CD4-positive, alpha-beta memory T cell (primary cell): ENCODE results near the gene INSRR. TPM values are rescaled to one million over a fixed set of nuclear protein-coding genes. Genes with fewer than 3 reads are reported as not detected.

Experiments
- CTCF ChIA-PET: fragments of 350-600 bp; sonication (Branson Sonifier 250); formaldehyde crosslinking; loops from one replicate; lab custom pipeline; 2021; ENCODE audit warnings: inconsistent platforms; ENCODE audit not compliant: partially characterized antibody; lab: Charles Lee
- POLR2A ChIA-PET: fragments of 350-600 bp; sonication (Branson Sonifier 250); formaldehyde crosslinking; loops from one replicate; lab custom pipeline; 2021; ENCODE audit not compliant: partially characterized antibody; lab: Charles Lee
- DNase-seq, 5 donors: peaks; one replicate each; pipeline versions ENCODE4 v3.0.0 to v3.0.0-alpha.2; 2020 to 2022; ENCODE audit warnings: mixed read lengths in 1 of 5
- H3K27ac ChIP-seq: one replicate; pipeline ENCODE4 v1.7.0; 2013; ENCODE audit warnings: low read depth, low read length
- H3K27me3 ChIP-seq: 2 replicates; pipeline ENCODE4 v1.7.0; 2013; ENCODE audit warnings: mild to moderate bottlenecking, low read length, moderate library complexity; ENCODE audit not compliant: insufficient read depth
- H3K36me3 ChIP-seq: 2 replicates; pipeline ENCODE4 v1.7.0; 2013; ENCODE audit warnings: mild to moderate bottlenecking, low read length, moderate library complexity; ENCODE audit not compliant: insufficient read depth
- H3K4me1 ChIP-seq: 2 replicates; pipeline ENCODE4 v1.7.0; 2013; ENCODE audit warnings: mild to moderate bottlenecking, low read length, moderate library complexity; ENCODE audit not compliant: insufficient read depth
- H3K4me3 ChIP-seq, 2 donors: one replicate each; pipeline ENCODE4 v1.7.0; 2013; ENCODE audit warnings: low read length in 2 of 2, mild to moderate bottlenecking in 1 of 2
- H3K9me3 ChIP-seq, 2 donors: one replicate each; pipeline ENCODE4 v1.7.0; 2013; ENCODE audit warnings: low read length in 2 of 2, control low read depth in 1 of 2; ENCODE audit not compliant: control insufficient read depth in 1 of 2
- H3K27ac Mint-ChIP-seq, 7 donors: one replicate each; pipeline ENCODE4 v1.8.0; 2020 to 2021; ENCODE audit warnings: mixed read lengths in 7 of 7, mild to moderate bottlenecking in 6 of 7, inconsistent platforms in 3 of 7, moderate library complexity in 3 of 7
- H3K27me3 Mint-ChIP-seq, 2 donors: one replicate each; pipeline ENCODE4 v1.8.0; 2020 to 2021; ENCODE audit warnings: mixed read lengths in 2 of 2
- H3K36me3 Mint-ChIP-seq, 2 donors: one replicate each; pipeline ENCODE4 v1.8.0; 2020 to 2021; ENCODE audit warnings: mixed read lengths in 2 of 2, inconsistent platforms in 1 of 2, mild to moderate bottlenecking in 1 of 2
- H3K4me1 Mint-ChIP-seq, 4 donors: one replicate each; pipeline ENCODE4 v1.8.0; 2020 to 2021; ENCODE audit warnings: mixed read lengths in 4 of 4, mild to moderate bottlenecking in 1 of 4
- H3K4me3 Mint-ChIP-seq, 8 donors: one replicate each; pipeline ENCODE4 v1.8.0; 2020 to 2021; ENCODE audit warnings: mixed read lengths in 8 of 8, mild to moderate bottlenecking in 7 of 8, moderate library complexity in 6 of 8, inconsistent platforms in 3 of 8
- H3K9me3 Mint-ChIP-seq, 8 donors: one replicate each; pipeline ENCODE4 v1.8.0; 2020 to 2021; ENCODE audit warnings: mixed read lengths in 8 of 8, mild to moderate bottlenecking in 5 of 8, inconsistent platforms in 3 of 8, moderate library complexity in 1 of 8
- intact Hi-C: fragments of 100-400 bp; cut with micrococcal nuclease; formaldehyde crosslinking; loops from one replicate; pipeline ENCODE4 v1.15.1; 2023
- polyA plus RNA-seq, 2 donors: library from polyadenylated mRNA; unstranded; fragments of 300-500 nt; fragmentation: Illumina TruSeq; gene quantifications; one replicate each; pipeline ENCODE4 v1.2.3, GENCODE V29; 2021
- total RNA-seq, 2 experiments: library from RNA; stranded (reverse); gene quantifications; one replicate each; pipeline ENCODE4 v1.2.3, GENCODE V29; 2021

The INSRR gene
- total and polyA plus RNA-seq, 4 experiments from 2014 or later, result 0.06 TPM; not detected in 3

- H3K4me3 Mint-ChIP-seq, result no peak overlapping the region
- H3K9me3 Mint-ChIP-seq, result no peaks in the 10 kb centered on the region
Observed at GRCh38 chr1:156846643-156847042, 12.3 kb downstream of the INSRR start.

GRCh38 chr1:156845953-156846545 is 12.9 kb downstream of the INSRR start:
- peaks cover 25% of the 10 kb centered on the region for H3K4me1 ChIP-seq
- no peak overlapping the region for H3K27ac ChIP-seq
- no peak for DNase-seq
- H3K27me3 ChIP-seq, result peaks cover 5% of the 10 kb centered on the region
- Mint-ChIP-seq H3K27me3 (peaks cover 28 to 45% of the 10 kb centered on the region in 2 donors), H3K9me3 (no peaks in the 10 kb centered on the region), H3K27ac (peak overlapping the region in 1 of 7 donors; percentile 66), H3K4me1 (peaks cover 8 to 53% (median 30%) of the 10 kb centered on the region in 4 donors), H3K36me3 (peaks cover 0 to 4% of the 10 kb centered on the region in 2 donors), H3K4me3 (peak overlapping the region in 2 of 8 donors; percentile 45 to 71)
- POLR2A ChIA-PET, result no interaction called here
- no peaks in the 10 kb centered on the region for H3K36me3 ChIP-seq
- intact Hi-C loops, result no loop called here
- CTCF ChIA-PET, result interaction anchor here (1.3 to 5.9 kb wide), 2 partner anchors 14 to 32 kb away, joined by 4 to 47 read pairs; partner anchors contain the start of genes INSRR and NTRK1
- no peak overlapping the region for H3K4me3 ChIP-seq
- H3K9me3 ChIP-seq, result no peaks in the 10 kb centered on the region

More at GRCh38 chr1:156846643-156847042, 12.3 kb downstream of the INSRR start:
- Histone ChIP-seq H3K9me3 (no peaks in the 10 kb centered on the region), H3K36me3 (no peaks in the 10 kb centered on the region), H3K27me3 (peaks cover 5% of the 10 kb centered on the region), H3K27ac (no peak overlapping the region), H3K4me3 (no peak overlapping the region), H3K4me1 (peaks cover 25% of the 10 kb centered on the region)
- DNase-seq, result no peak
- H3K27ac Mint-ChIP-seq, result no peak overlapping the region
- peaks cover 0 to 4% of the 10 kb centered on the region in 2 donors for H3K36me3 Mint-ChIP-seq
- CTCF ChIA-PET, result interaction anchor here (1.3 to 5.9 kb wide), 4 partner anchors 8 to 64 kb away, joined by 3 to 47 read pairs (median 22); partner anchors contain the start of genes INSRR and NTRK1
- intact Hi-C loops, result no loop called here
- peaks cover 8 to 53% (median 30%) of the 10 kb centered on the region in 4 donors for H3K4me1 Mint-ChIP-seq
- POLR2A ChIA-PET, result no interaction called here
- peaks cover 27 to 41% of the 10 kb centered on the region in 2 donors for H3K27me3 Mint-ChIP-seq

GRCh38 chr1:156845055-156845952 is 13.6 kb downstream of the INSRR start:
- Mint-ChIP-seq H3K4me3 (peak overlapping the region; percentile 8 to 62 (median 55)), H3K27me3 (peaks cover 32 to 48% of the 10 kb centered on the region in 2 donors), H3K4me1 (peaks cover 8 to 53% (median 30%) of the 10 kb centered on the region in 4 donors), H3K36me3 (peaks cover 0 to 4% of the 10 kb centered on the region in 2 donors), H3K9me3 (no peaks in the 10 kb centered on the region), H3K27ac (peak overlapping the region in 2 of 7 donors; percentile 37 to 47)
- ChIA-PET POLR2A (no interaction called here), CTCF (interaction anchor here (1.4 to 5.9 kb wide), 3 partner anchors 10 to 44 kb away, joined by 3 to 47 read pairs (median 7); partner anchors contain the start of genes INSRR and NTRK1)
- Histone ChIP-seq H3K4me3 (no peak overlapping the region), H3K9me3 (no peaks in the 10 kb centered on the region), H3K27ac (no peak overlapping the region), H3K27me3 (peaks cover 11% of the 10 kb centered on the region), H3K4me1 (peaks cover 25% of the 10 kb centered on the region), H3K36me3 (no peaks in the 10 kb centered on the region)
- peak in 4 of 5 donors; percentile 19 to 31 (median 22) for DNase-seq
- intact Hi-C loops, result no loop called here

- Histone ChIP-seq H3K4me1 (peaks cover 25% of the 10 kb centered on the region), H3K36me3 (no peaks in the 10 kb centered on the region), H3K4me3 (no peak overlapping the region), H3K27me3 (peaks cover 11% of the 10 kb centered on the region), H3K9me3 (no peaks in the 10 kb centered on the region), H3K27ac (no peak overlapping the region)
- no peak for DNase-seq
- Mint-ChIP-seq H3K4me1 (peaks cover 8 to 53% (median 30%) of the 10 kb centered on the region in 4 donors), H3K36me3 (peaks cover 0 to 4% of the 10 kb centered on the region in 2 donors), H3K4me3 (peak overlapping the region in 5 of 8 donors; percentile 25 to 62 (median 51)), H3K27ac (peak overlapping the region in 1 of 7 donors; percentile 47), H3K9me3 (no peaks in the 10 kb centered on the region), H3K27me3 (peaks cover 32 to 50% of the 10 kb centered on the region in 2 donors)
- intact Hi-C loops, result no loop called here
- POLR2A ChIA-PET, result no interaction called here
- CTCF ChIA-PET, result interaction anchor here (1.4 to 5.9 kb wide), 3 partner anchors 9 to 45 kb away, joined by 3 to 47 read pairs (median 7); partner anchors contain the start of genes INSRR and NTRK1
Observed at GRCh38 chr1:156844638-156845037, 14.3 kb downstream of the INSRR start.

- no peak overlapping the region for H3K27ac Mint-ChIP-seq
- H3K4me3 ChIP-seq, result no peak overlapping the region
- ChIA-PET POLR2A (no interaction called here), CTCF (interaction anchor here (1.4 to 2.2 kb wide), 2 partner anchors 9 to 46 kb away, joined by 3 to 7 read pairs; no protein-coding TSS in a partner anchor)
- H3K27me3 Mint-ChIP-seq, result peaks cover 32 to 51% of the 10 kb centered on the region in 2 donors
- no peak overlapping the region for H3K27ac ChIP-seq
- peaks cover 24% of the 10 kb centered on the region for H3K4me1 ChIP-seq
- H3K4me1 Mint-ChIP-seq, result peaks cover 7 to 52% (median 27%) of the 10 kb centered on the region in 4 donors
- no peaks in the 10 kb centered on the region for H3K36me3 ChIP-seq
- no peaks in the 10 kb centered on the region for H3K9me3 Mint-ChIP-seq
- intact Hi-C loops, result no loop called here
- no peak for DNase-seq
- peaks cover 11% of the 10 kb centered on the region for H3K27me3 ChIP-seq
- peaks cover 0 to 4% of the 10 kb centered on the region in 2 donors for H3K36me3 Mint-ChIP-seq
- peak overlapping the region in 5 of 8 donors; percentile 2 to 67 (median 45) for H3K4me3 Mint-ChIP-seq
- H3K9me3 ChIP-seq, result no peaks in the 10 kb centered on the region
Observed at GRCh38 chr1:156844102-156844501, 14.8 kb downstream of the INSRR start.

GRCh38 chr1:156842618-156843300 is 16.2 kb downstream of the INSRR start:
- H3K4me1 Mint-ChIP-seq, result peaks cover 3 to 44% (median 18%) of the 10 kb centered on the region in 4 donors
- H3K36me3 Mint-ChIP-seq, result peaks cover 0 to 4% of the 10 kb centered on the region in 2 donors
- H3K4me3 Mint-ChIP-seq, result no peak overlapping the region
- no peaks in the 10 kb centered on the region for H3K9me3 Mint-ChIP-seq
- no peaks in the 10 kb centered on the region for H3K36me3 ChIP-seq
- H3K27ac Mint-ChIP-seq, result peak overlapping the region in 2 of 7 donors; percentile 32 to 38
- H3K27ac ChIP-seq, result no peak overlapping the region
- intact Hi-C loops, result no loop called here
- no peak for DNase-seq
- no peaks in the 10 kb centered on the region for H3K9me3 ChIP-seq
- peaks cover 11% of the 10 kb centered on the region for H3K4me1 ChIP-seq
- H3K4me3 ChIP-seq, result no peak overlapping the region
- H3K27me3 ChIP-seq, result peaks cover 11% of the 10 kb centered on the region
- peaks cover 32 to 55% of the 10 kb centered on the region in 2 donors for H3K27me3 Mint-ChIP-seq
- ChIA-PET POLR2A (no interaction called here), CTCF (interaction anchor here (2.2 to 8.1 kb wide), 2 partner anchors 17 to 47 kb away, joined by 7 to 204 read pairs; partner anchors contain the start of genes INSRR and NTRK1)
